SK-N-SH treated with all-trans-retinoic acid at 6 μM for 48 hours (cell line): ENCODE data around the gene FDX2.

ENCODE experiments used
- BACH2 ChIP-seq: fragments of 250-450 bp; sonication (Bioruptor Pico); IDR thresholded peaks from 2 replicates; pipeline ENCODE4 v1.9.0; 2021; ENCODE audit warnings: mild to moderate bottlenecking, borderline replicate concordance
- CSDC2 ChIP-seq: fragments of 250-450 bp; sonication (Bioruptor Pico); IDR thresholded peaks from 2 replicates; pipeline ENCODE4 v1.5.0; 2020; ENCODE audit warnings: mild to moderate bottlenecking, moderate library complexity
- ESRRG ChIP-seq: fragments of 250-450 bp; sonication (Bioruptor Pico); IDR thresholded peaks from 2 replicates; pipeline ENCODE4 v1.6.1; 2021; ENCODE audit warnings: mild to moderate bottlenecking
- GLIS3 ChIP-seq: fragments of 250-450 bp; sonication (Bioruptor Pico); IDR thresholded peaks from 2 replicates; pipeline ENCODE4 v1.5.0; 2020; ENCODE audit warnings: mild to moderate bottlenecking, moderate library complexity
- OSR1 ChIP-seq: fragments of 250-450 bp; sonication (Bioruptor Pico); IDR thresholded peaks from 2 replicates; pipeline ENCODE4 v1.8.0; 2022; ENCODE audit warnings: moderate library complexity, mild to moderate bottlenecking, inconsistent platforms
- PATZ1 ChIP-seq: fragments of 250-450 bp; sonication (Bioruptor Pico); IDR thresholded peaks from 2 replicates; pipeline ENCODE4 v1.8.0; 2020; ENCODE audit warnings: mild to moderate bottlenecking, moderate library complexity, borderline replicate concordance
- RARB ChIP-seq: fragments of 250-450 bp; sonication (Bioruptor Pico); IDR thresholded peaks from 2 replicates; pipeline ENCODE4 v1.8.0; 2021; ENCODE audit warnings: mild to moderate bottlenecking, moderate library complexity
- ZNF70 ChIP-seq: fragments of 450-650 bp; formaldehyde crosslinking; IDR thresholded peaks from 2 replicates; pipeline ENCODE4 v1.5.0; 2020; ENCODE audit warnings: mild to moderate bottlenecking, moderate library complexity
- TF ChIP-seq, protein P1 (sequence below): fragments of 250-450 bp; sonication (Bioruptor Pico); IDR thresholded peaks from 2 replicates; pipeline ENCODE4 v1.5.1; 2020; ENCODE audit warnings: low read depth, mild to moderate bottlenecking, moderate library complexity

- TF ChIP-seq BACH2 (CRISPR knock-in tag) (no peak), PATZ1 (CRISPR knock-in tag) (no peak), RARB (CRISPR knock-in tag) (no peak), ESRRG (CRISPR knock-in tag) (no peak), GLIS3 (CRISPR knock-in tag) (no peak), OSR1 (no peak), ZNF70 (no peak), CSDC2 (no peak)
- TF ChIP-seq, protein P1, sequence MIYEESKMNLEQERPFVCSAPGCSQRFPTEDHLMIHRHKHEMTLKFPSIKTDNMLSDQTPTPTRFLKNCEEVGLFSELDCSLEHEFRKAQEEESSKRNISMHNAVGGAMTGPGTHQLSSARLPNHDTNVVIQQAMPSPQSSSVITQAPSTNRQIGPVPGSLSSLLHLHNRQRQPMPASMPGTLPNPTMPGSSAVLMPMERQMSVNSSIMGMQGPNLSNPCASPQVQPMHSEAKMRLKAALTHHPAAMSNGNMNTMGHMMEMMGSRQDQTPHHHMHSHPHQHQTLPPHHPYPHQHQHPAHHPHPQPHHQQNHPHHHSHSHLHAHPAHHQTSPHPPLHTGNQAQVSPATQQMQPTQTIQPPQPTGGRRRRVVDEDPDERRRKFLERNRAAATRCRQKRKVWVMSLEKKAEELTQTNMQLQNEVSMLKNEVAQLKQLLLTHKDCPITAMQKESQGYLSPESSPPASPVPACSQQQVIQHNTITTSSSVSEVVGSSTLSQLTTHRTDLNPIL (CRISPR knock-in tag): no peak
These were observed 21.5 kb downstream of the FDX2 start for GRCh38 chr19:10294368-10294697.
